ENCODE data around the gene SLC39A8.

SLC39A8 gene

GRCh38 chr4:102322736-102323135 is 22.5 kb downstream of the SLC39A8 start:
- no peaks in the 10 kb centered on the region for H3K9me2 ChIP-seq (replicated peaks; ENCODE audit: control insufficient read depth, low read length)
- no peaks in the 10 kb centered on the region; the same call in 1 of the 2 replicates for H4K20me1 ChIP-seq (ENCODE audit: control insufficient read depth, insufficient read depth, low read depth, low read length)
- no peaks in the 10 kb centered on the region for H3K9me3 ChIP-seq (ENCODE audit: control insufficient read depth, insufficient read depth, low read length)
- TF ChIP-seq EZH2phosphoT487 (IDR thresholded peaks at IDR 0.05; ENCODE audit: borderline replicate concordance, low read length) (no peak), CTCF (IDR thresholded peaks at IDR 0.05; ENCODE audit: low read depth, low read length, poor library complexity, severe bottlenecking) (no peak)
- no peak overlapping the region for H3K4me3 ChIP-seq (ENCODE audit: low read length)
- H3K4me1 ChIP-seq (ENCODE audit: control insufficient read depth, low read length): peaks cover 34% of the 10 kb centered on the region
- H3K79me2 ChIP-seq (ENCODE audit: control insufficient read depth, low read length): peaks cover 83% of the 10 kb centered on the region
- no peak overlapping the region; the same call in 1 of the 2 replicates for H3K4me2 ChIP-seq (ENCODE audit: low read length)
- H3K27ac ChIP-seq (ENCODE audit: low read depth, low read length): no peak overlapping the region
- peaks cover 10% of the 10 kb centered on the region for H3K36me3 ChIP-seq (ENCODE audit: control insufficient read depth, low read length)
- H3K27me3 ChIP-seq (ENCODE audit: control insufficient read depth, low read length): no peaks in the 10 kb centered on the region
- H3F3A ChIP-seq (ENCODE audit: control insufficient read depth, insufficient read depth): no peaks in the 10 kb centered on the region

GRCh38 chr4:102321260-102321995 is 23.9 kb downstream of the SLC39A8 start:
- no peaks in the 10 kb centered on the region for H3K27me3 ChIP-seq (ENCODE audit: control insufficient read depth, low read length)
- H3K4me3 ChIP-seq (ENCODE audit: low read length): peak overlapping the region; percentile 24
- H3K4me2 ChIP-seq (ENCODE audit: low read length): peak overlapping the region; percentile 41
- H3F3A ChIP-seq (ENCODE audit: control insufficient read depth, insufficient read depth): no peaks in the 10 kb centered on the region
- H3K9me2 ChIP-seq (replicated peaks; ENCODE audit: control insufficient read depth, low read length): no peaks in the 10 kb centered on the region
- peaks cover 10% of the 10 kb centered on the region for H3K36me3 ChIP-seq (ENCODE audit: control insufficient read depth, low read length)
- peaks cover 83% of the 10 kb centered on the region for H3K79me2 ChIP-seq (ENCODE audit: control insufficient read depth, low read length)
- H3K9me3 ChIP-seq (ENCODE audit: control insufficient read depth, insufficient read depth, low read length): no peaks in the 10 kb centered on the region
- no peaks in the 10 kb centered on the region for H4K20me1 ChIP-seq (ENCODE audit: control insufficient read depth, insufficient read depth, low read depth, low read length)
- TF ChIP-seq CTCF (IDR thresholded peaks at IDR 0.05; ENCODE audit: low read depth, low read length, poor library complexity, severe bottlenecking): no peak
- TF ChIP-seq EZH2phosphoT487 (IDR thresholded peaks at IDR 0.05; ENCODE audit: borderline replicate concordance, low read length): no peak
- peaks cover 47% of the 10 kb centered on the region for H3K4me1 ChIP-seq (ENCODE audit: control insufficient read depth, low read length)
- no peak overlapping the region for H3K27ac ChIP-seq (ENCODE audit: low read depth, low read length)

DNA sequence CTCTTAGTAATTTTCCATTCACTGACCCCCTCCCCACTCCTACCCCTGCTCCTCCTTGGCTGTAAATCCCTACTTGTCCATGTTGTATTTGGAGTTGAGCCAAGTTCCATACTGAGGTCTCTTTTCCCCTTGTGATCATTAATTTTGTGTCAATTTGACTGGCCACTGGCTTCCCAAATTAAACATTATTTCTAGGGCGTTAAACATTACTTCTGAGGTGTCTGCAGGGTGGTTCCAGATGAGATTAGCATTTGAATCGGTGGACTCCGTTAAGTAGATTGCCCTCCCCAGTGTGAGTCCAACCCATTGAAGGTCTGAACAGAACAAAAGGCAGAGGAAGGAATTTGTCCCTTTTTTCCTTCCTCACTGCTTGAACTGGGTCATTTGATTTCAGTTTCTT is 25.7 kb downstream of the SLC39A8 start:
- Histone ChIP-seq H3K4me1 (ENCODE audit: control insufficient read depth, low read length) (peaks cover 39% of the 10 kb centered on the region), H4K20me1 (ENCODE audit: control insufficient read depth, insufficient read depth, low read depth, low read length) (no peaks in the 10 kb centered on the region), H3F3A (ENCODE audit: control insufficient read depth, insufficient read depth) (no peaks in the 10 kb centered on the region), H3K36me3 (ENCODE audit: control insufficient read depth, low read length) (peaks cover 20% of the 10 kb centered on the region), H3K27me3 (ENCODE audit: control insufficient read depth, low read length) (no peaks in the 10 kb centered on the region), H3K4me2 (ENCODE audit: low read length) (no peak overlapping the region), H3K9me2 (replicated peaks; ENCODE audit: control insufficient read depth, low read length) (no peaks in the 10 kb centered on the region), H3K79me2 (ENCODE audit: control insufficient read depth, low read length) (peaks cover 75% of the 10 kb centered on the region), H3K27ac (ENCODE audit: low read depth, low read length) (no peak overlapping the region), H3K9me3 (ENCODE audit: control insufficient read depth, insufficient read depth, low read length) (no peaks in the 10 kb centered on the region), H3K4me3 (ENCODE audit: low read length) (no peak overlapping the region)
- TF ChIP-seq CTCF (IDR thresholded peaks at IDR 0.05; ENCODE audit: low read depth, low read length, poor library complexity, severe bottlenecking): no peak
- no peak for TF ChIP-seq EZH2phosphoT487 (IDR thresholded peaks at IDR 0.05; ENCODE audit: borderline replicate concordance, low read length)

Data from DOHH2 (cell line).